HG03097 (cell line): ENCODE data around the gene OR5H2.

Experiments
- ATAC-seq: cut with Tn5 transposase; IDR thresholded peaks from one replicate; pipeline ENCODE4 v1.9.1; 2021; ENCODE audit not compliant: unreplicated experiment, low FRiP score

The OR5H2 gene

DNA sequence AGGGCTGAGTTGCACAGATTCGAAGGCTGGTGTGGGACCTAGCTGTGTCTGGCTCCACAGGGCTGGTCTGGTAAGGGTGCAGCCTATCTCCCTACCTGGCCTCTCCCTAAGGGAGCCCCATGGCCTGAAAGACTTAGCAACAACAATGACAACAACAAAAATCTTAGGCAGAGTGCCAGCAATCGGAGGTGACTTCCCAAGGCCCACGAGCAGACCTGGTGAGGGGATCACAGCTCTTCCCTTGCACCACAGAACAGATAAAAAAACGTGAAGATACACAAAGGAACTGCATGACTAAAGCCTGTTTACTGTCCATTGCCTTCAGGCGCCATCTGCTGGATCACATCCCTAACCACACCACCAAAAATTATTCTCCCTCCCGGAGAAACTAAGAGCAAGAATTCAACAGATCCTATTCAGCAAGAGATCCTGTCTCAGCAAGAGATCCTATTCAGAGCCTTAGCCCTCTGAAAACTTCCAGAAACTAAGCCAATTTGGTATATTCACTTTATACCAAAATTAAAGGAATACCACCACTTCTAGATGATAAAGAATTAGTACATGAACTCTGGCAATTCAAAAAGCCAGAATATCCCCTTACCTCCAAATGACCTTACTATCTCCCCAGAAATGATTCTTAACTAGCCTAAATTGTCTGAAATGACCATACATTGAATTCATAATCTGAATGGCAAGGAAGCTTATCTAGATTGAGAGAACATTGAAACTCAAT, 47.3 kb downstream of the OR5H2 start:
- peak; percentile 48 for ATAC-seq

DNA sequence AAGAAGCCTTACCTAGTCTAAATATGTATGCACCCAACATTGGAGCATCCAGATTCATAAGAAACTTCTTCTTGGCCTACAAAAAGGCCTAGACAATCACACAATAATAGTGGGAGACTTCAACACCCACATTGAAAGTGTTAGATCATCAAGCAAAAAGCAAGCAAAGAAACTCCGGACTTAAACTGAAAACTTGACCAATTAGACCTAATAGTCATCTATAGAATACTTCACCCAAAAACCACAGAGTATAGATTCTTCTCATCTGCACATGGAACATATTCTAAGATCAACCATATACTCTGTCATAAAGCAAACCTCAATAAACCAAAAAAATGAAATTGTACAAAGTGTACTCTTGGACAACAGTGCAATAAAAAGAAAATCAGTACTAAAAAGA, 49.0 kb downstream of the OR5H2 start:
- no peak for ATAC-seq
